A549 (cell line): ENCODE measurements around the gene CILP. TPM values are rescaled to one million over a fixed set of nuclear protein-coding genes. Genes with fewer than 3 reads are reported as not detected.

Experiments
- ATAC-seq, 2 experiments: fragments of 200-7000 bp in 1 of 2; fragments of >200 bp in 1 of 2; cut with Nextera tagmentation in 1 of 2; cut with Tn5 transposase in 1 of 2; 3 replicates each; pipeline versions ENCODE4 v1.8.0 to v1.9.1; 2018 to 2020; ENCODE audit warnings: mild to moderate bottlenecking in 1 of 2, moderate library complexity in 1 of 2
- CTCF ChIA-PET: fragments of 300-600 bp; sonication (Branson Sonifier 250); formaldehyde crosslinking; extraction: SDS; loops from one replicate; lab custom pipeline; 2021; ENCODE audit warnings: antibody characterized with exemption, inconsistent platforms; lab: Yijun Ruan, JAX
- POLR2A ChIA-PET: fragments of 350-600 bp; formaldehyde crosslinking; extraction: SDS; loops from one replicate; lab custom pipeline; 2021; ENCODE audit warnings: antibody characterized with exemption, inconsistent platforms; lab: Yijun Ruan, JAX
- DNase-seq, 2 experiments: peaks; one replicate each; pipeline versions ENCODE4 v3.0.0 to v3.0.0-alpha.2; 2011 to 2016; ENCODE audit warnings: low read depth in 1 of 2, low spot score in 1 of 2
- FAIRE-seq: peaks from 2 replicates; lab custom pipeline; 2011; peaks lifted over from hg19 to GRCh38; lab: Jason Lieb, UNC
- H3K27ac ChIP-seq, 2 experiments: fragments of >200 bp; sonication (Bioruptor Twin); formaldehyde crosslinking; 3 replicates each; pipeline ENCODE4 v1.5.1; 2016 to 2017
- H3K4me1 ChIP-seq: fragments of >200 bp; sonication (Bioruptor Twin); formaldehyde crosslinking; 3 replicates; pipeline ENCODE4 v1.6.1; 2016
- H3K4me2 ChIP-seq: fragments of >200 bp; sonication (Bioruptor Twin); formaldehyde crosslinking; 3 replicates; pipeline ENCODE4 v1.6.1; 2016
- H3K4me3 ChIP-seq: fragments of >200 bp; sonication (Bioruptor Twin); formaldehyde crosslinking; 3 replicates; pipeline ENCODE4 v1.5.1; 2016
- H3K9me3 ChIP-seq: fragments of >200 bp; sonication (Bioruptor Twin); formaldehyde crosslinking; 3 replicates; pipeline ENCODE4 v1.6.1; 2016
- BHLHE40 ChIP-seq: IDR thresholded peaks from 2 replicates; pipeline ENCODE4 v1.6.1; 2012; ENCODE audit warnings: low read depth, low read length, inconsistent platforms
- CBX8 ChIP-seq: fragments of 200-600 bp; sonication (generic); IDR thresholded peaks from 2 replicates; pipeline ENCODE4 v1.6.1; 2016
- CEBPB ChIP-seq, 2 experiments: fragments of >200 bp in 1 of 2; sonication (Bioruptor Twin) in 1 of 2; formaldehyde crosslinking in 1 of 2; IDR thresholded peaks; 2 replicates each; pipeline ENCODE4 v1.6.1; 2012 to 2016
- CHD2 ChIP-seq: fragments of 150-350 bp; IDR thresholded peaks from 2 replicates; pipeline ENCODE4 v1.6.1; 2014; ENCODE audit warnings: low read length; ENCODE audit not compliant: partially characterized antibody
- EP300 ChIP-seq, 2 experiments: fragments of >200 bp; sonication (Bioruptor Twin); formaldehyde crosslinking; IDR thresholded peaks; 2 replicates in 1 of 2; 3 replicates in 1 of 2; pipeline ENCODE4 v1.6.1; 2016 to 2017
- GATA3 ChIP-seq: IDR thresholded peaks from 2 replicates; pipeline ENCODE4 v1.6.1; 2012; ENCODE audit warnings: borderline replicate concordance
- HDAC2 ChIP-seq: fragments of 200-600 bp; sonication (generic); IDR thresholded peaks from 2 replicates; pipeline ENCODE4 v1.6.1; 2016
- HOXB13 ChIP-seq: fragments of 250-450 bp; sonication (Bioruptor Pico); IDR thresholded peaks from 2 replicates; pipeline ENCODE4 v1.5.0; 2020; ENCODE audit warnings: low read depth, mild to moderate bottlenecking, moderate library complexity
- JUN ChIP-seq, 2 experiments: fragments of >200 bp; sonication (Bioruptor Twin); formaldehyde crosslinking; IDR thresholded peaks; 2 replicates in 1 of 2; 3 replicates in 1 of 2; pipeline ENCODE4 v1.6.1; 2016 to 2017
- JUNB ChIP-seq: fragments of >200 bp; sonication (Bioruptor Twin); formaldehyde crosslinking; IDR thresholded peaks from 2 replicates; pipeline ENCODE4 v1.6.1; 2016
- KDM5A ChIP-seq: fragments of 200-600 bp; sonication (generic); IDR thresholded peaks from 2 replicates; pipeline ENCODE4 v1.6.1; 2016; ENCODE audit warnings: antibody characterized with exemption, mild to moderate bottlenecking
- NFE2L2 ChIP-seq: fragments of 150-350 bp; conservative IDR thresholded peaks from 2 replicates; pipeline ENCODE4 v1.6.1; 2014; ENCODE audit warnings: low read length
- NR3C1 ChIP-seq: fragments of >200 bp; sonication (Bioruptor Twin); formaldehyde crosslinking; IDR thresholded peaks from 3 replicates; pipeline ENCODE4 v1.6.1; 2017
- PHF8 ChIP-seq: fragments of 200-600 bp; sonication (generic); IDR thresholded peaks from 2 replicates; pipeline ENCODE4 v1.6.1; 2016; ENCODE audit warnings: low read depth, mild to moderate bottlenecking, antibody characterized with exemption, moderate library complexity, borderline replicate concordance
- POLR2AphosphoS2 ChIP-seq: conservative IDR thresholded peaks from 2 replicates; pipeline ENCODE4 v1.6.1; 2012; ENCODE audit warnings: low read length, improper control_type of control experiment, inconsistent platforms
- RAD21 ChIP-seq, 2 experiments: fragments of >200 bp in 1 of 2; sonication (Bioruptor Twin) in 1 of 2; formaldehyde crosslinking in 1 of 2; IDR thresholded peaks in 1 of 2; conservative IDR thresholded peaks in 1 of 2; 2 replicates in 1 of 2; 3 replicates in 1 of 2; pipeline ENCODE4 v1.6.1; 2012 to 2018; ENCODE audit warnings: inconsistent platforms in 1 of 2
- RARB ChIP-seq: fragments of 250-450 bp; sonication (Bioruptor Pico); IDR thresholded peaks from 2 replicates; pipeline ENCODE4 v1.8.0; 2021; ENCODE audit warnings: mild to moderate bottlenecking, moderate library complexity
- RFX5 ChIP-seq: fragments of 450-650 bp; IDR thresholded peaks from 2 replicates; pipeline ENCODE4 v1.7.1; 2014; ENCODE audit warnings: antibody characterized with exemption, mild to moderate bottlenecking, moderate library complexity
- SREBF2 ChIP-seq: fragments of 450-650 bp; IDR thresholded peaks from 2 replicates; pipeline ENCODE4 v1.6.1; 2014; ENCODE audit warnings: mild to moderate bottlenecking, moderate library complexity
- ZC3H11A ChIP-seq: fragments of 450-650 bp; IDR thresholded peaks from 2 replicates; pipeline ENCODE4 v1.6.1; 2014; ENCODE audit warnings: antibody characterized with exemption, mild to moderate bottlenecking
- ZNF302 ChIP-seq: fragments of 250-450 bp; sonication (Bioruptor Pico); IDR thresholded peaks from 2 replicates; pipeline ENCODE4 v1.9.0; 2021; ENCODE audit warnings: inconsistent platforms, mild to moderate bottlenecking, moderate library complexity
- WGBS: methylation state at CpG from one replicate; pipeline ENCODE4 v1.1.6; 2017; ENCODE audit errors: missing lambda C conversion rate; 5-methylcytosine and 5-hydroxymethylcytosine counted together
- polyA plus RNA-seq, 4 experiments: library from polyadenylated mRNA; depleted of rRNA in 3 of 4; stranded (reverse); fragments of >200 nt; fragmentation: RNase III in 1 of 4; extraction: RNeasy Plus Mini Kit Qiagen cat#74134 plus additional on column Dnase treatment in 1 of 4; gene quantifications; 2 replicates in 3 of 4; 3 replicates in 1 of 4; pipeline ENCODE4 v1.2.3, GENCODE V29; 2011 to 2017
- TF ChIP-seq, protein P1 (sequence below): fragments of >200 bp; sonication (Bioruptor Twin); formaldehyde crosslinking; IDR thresholded peaks from 2 replicates; pipeline ENCODE4 v1.6.1; 2016
- TF ChIP-seq, protein P2 (sequence below): fragments of >200 bp; sonication (Bioruptor Twin); formaldehyde crosslinking; IDR thresholded peaks from 3 replicates; pipeline ENCODE4 v1.6.1; 2016
- TF ChIP-seq, protein P3 (sequence below): fragments of 250-450 bp; sonication (Bioruptor Pico); IDR thresholded peaks from 2 replicates; pipeline ENCODE4 v1.5.0; 2020; ENCODE audit warnings: low read depth, mild to moderate bottlenecking, moderate library complexity
- TF ChIP-seq, protein P4 (sequence below): IDR thresholded peaks from 2 replicates; pipeline ENCODE4 v1.6.1; 2012

Gene CILP
- polyA plus RNA-seq, 2 of the 4 experiments (the other 2 are of a cell fraction) = 0.09 to 0.14 TPM

DNA sequence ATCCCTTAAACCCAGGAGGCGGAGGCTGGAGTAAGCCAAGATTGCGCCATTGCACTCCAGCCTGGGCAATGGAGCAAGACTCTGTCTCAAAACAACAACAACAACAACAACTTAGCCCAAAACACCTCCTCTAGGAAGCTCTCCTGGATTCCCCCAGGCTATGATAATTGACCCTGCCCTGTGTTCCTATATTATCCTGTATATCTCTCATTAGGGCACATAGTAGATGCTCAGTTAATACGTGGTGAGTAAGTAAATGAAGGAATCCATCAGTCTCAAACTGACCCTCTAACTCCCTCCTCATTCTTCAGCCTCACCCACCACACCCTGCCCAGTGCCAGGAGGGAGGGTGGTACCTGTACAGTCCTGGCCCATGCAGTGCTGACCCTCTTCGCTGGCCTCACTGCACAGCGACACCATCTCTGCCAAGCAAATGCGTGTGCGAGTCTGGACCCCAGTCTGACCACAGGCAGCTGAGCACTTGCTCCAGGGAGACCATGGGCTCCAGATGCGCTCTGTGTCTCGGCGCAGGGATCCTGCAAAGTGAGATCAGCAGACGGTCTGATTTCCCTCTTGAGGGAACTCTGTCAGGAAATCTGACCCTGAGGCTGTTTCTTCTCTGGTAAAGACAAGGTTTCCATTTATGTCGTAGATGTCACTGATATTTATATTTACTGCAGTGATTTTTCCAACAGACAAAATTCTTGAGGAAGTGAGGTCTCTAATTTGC lies 6.2 kb downstream of the CILP start:
- Histone ChIP-seq H3K9me3 (no peaks in the 10 kb centered on the region), H3K4me3 (no peak overlapping the region), H3K4me2 (no peak overlapping the region), H3K27ac (no peak overlapping the region), H3K4me1 (peaks cover 4% of the 10 kb centered on the region; the same call in 1 of the 3 replicates)
- WGBS = 82% methylated on average over 12 of the region's 12 CpGs
- TF ChIP-seq, protein P1, sequence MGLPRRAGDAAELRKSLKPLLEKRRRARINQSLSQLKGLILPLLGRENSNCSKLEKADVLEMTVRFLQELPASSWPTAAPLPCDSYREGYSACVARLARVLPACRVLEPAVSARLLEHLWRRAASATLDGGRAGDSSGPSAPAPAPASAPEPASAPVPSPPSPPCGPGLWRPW = no peak
- TF ChIP-seq HDAC2 (no peak), CHD2 (no peak), CEBPB (IDR thresholded peaks at IDR 0.05) (no peak)
- ChIA-PET CTCF (interaction anchor here (0.6 to 2.0 kb wide), 4 partner anchors 15 to 74 kb away, joined by 3 to 6 read pairs (median 5); no protein-coding TSS in a partner anchor), POLR2A (no interaction called here)
- DNase-seq = no peak
- FAIRE-seq = no peak
- no peak for ATAC-seq

DNA sequence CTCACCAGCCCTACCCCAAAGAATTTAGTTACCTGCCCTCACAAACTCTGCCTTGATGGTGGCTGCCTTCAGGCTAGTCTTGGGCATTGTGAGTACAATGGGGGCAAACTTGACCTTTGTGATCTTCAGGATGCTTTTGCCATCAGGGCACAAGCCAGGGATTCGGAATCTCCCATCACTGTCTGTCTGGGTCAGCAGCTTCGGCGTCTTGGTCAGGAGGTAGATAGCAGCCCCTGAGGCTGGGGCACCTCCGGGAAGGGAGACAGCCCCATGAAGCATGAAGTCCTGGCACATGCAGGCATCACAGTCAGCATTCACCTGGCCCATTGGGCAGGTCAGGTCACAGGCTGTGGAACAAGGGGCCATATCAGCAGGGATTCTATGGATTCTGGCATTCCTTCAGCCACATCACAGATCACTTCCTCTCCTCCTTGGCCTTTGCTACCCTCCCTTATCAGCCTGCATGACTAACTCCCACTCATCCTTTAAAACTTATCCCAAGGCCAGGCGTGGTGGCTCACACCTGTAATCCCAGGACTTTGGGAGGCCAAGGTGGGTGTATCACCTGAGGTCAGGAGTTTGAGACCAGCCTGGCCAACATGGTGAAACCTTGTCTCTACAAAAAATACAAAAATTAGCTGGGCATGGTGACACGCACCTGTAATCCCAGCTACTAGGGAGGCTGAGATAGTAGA lies 6.9 kb downstream of the CILP start:
- ATAC-seq (no peak), DNase-seq (no peak), FAIRE-seq (no peak)
- CTCF ChIA-PET = interaction anchor here (0.6 to 2.0 kb wide), 4 partner anchors 15 to 75 kb away, joined by 3 to 6 read pairs (median 5); no protein-coding TSS in a partner anchor
- H3K4me3 ChIP-seq = no peak overlapping the region
- H3K4me2 ChIP-seq = no peak overlapping the region
- no peaks in the 10 kb centered on the region for H3K9me3 ChIP-seq
- WGBS = 84% methylated on average over 6 of the region's 6 CpGs
- H3K4me1 ChIP-seq = no peaks in the 10 kb centered on the region
- POLR2A ChIA-PET = no interaction called here
- H3K27ac ChIP-seq = no peak overlapping the region
- no peak for TF ChIP-seq JUN (IDR thresholded peaks at IDR 0.05)
- TF ChIP-seq, protein P2, sequence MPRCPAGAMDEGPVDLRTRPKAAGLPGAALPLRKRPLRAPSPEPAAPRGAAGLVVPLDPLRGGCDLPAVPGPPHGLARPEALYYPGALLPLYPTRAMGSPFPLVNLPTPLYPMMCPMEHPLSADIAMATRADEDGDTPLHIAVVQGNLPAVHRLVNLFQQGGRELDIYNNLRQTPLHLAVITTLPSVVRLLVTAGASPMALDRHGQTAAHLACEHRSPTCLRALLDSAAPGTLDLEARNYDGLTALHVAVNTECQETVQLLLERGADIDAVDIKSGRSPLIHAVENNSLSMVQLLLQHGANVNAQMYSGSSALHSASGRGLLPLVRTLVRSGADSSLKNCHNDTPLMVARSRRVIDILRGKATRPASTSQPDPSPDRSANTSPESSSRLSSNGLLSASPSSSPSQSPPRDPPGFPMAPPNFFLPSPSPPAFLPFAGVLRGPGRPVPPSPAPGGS = no peak
- TF ChIP-seq ZC3H11A = no peak
- no peak for TF ChIP-seq SREBF2
- TF ChIP-seq RAD21 (conservative IDR thresholded peaks at IDR 0.05 in 1 of 2, IDR thresholded peaks at IDR 0.05 in 1 of 2) = no peak
- no peak for TF ChIP-seq CBX8
- TF ChIP-seq EP300 (IDR thresholded peaks at IDR 0.05) = no peak
- TF ChIP-seq RFX5 = no peak
- no peak for TF ChIP-seq POLR2AphosphoS2
- no peak for TF ChIP-seq RARB
- TF ChIP-seq BHLHE40 = no peak
- no peak for TF ChIP-seq KDM5A
- TF ChIP-seq, protein P3, sequence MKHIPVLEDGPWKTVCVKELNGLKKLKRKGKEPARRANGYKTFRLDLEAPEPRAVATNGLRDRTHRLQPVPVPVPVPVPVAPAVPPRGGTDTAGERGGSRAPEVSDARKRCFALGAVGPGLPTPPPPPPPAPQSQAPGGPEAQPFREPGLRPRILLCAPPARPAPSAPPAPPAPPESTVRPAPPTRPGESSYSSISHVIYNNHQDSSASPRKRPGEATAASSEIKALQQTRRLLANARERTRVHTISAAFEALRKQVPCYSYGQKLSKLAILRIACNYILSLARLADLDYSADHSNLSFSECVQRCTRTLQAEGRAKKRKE = no peak
- TF ChIP-seq, all 56 proteins: peak for 0

DNA sequence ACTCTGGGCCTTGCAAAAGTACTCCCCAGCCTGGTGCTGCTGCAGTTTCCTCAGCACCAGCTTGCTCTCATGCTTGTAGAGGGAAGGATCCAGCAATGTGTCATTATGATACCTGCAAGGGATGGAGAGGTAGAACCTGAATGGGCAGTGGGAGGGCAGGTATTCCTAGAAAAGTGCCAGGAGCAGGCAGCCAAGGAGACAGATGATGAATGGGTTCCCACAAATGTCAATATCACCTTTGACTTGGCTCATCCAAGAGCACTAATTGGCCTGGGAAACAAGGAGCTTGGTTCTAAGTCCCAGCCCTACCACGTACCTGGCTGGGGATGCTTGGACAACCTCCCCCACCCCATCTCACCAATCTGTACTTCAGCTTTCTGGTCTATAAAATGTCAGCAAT lies 9.4 kb downstream of the CILP start:
- no peak for DNase-seq
- no peak for FAIRE-seq
- ChIA-PET CTCF (interaction anchor here (0.7 to 5.4 kb wide), 11 partner anchors 10 to 117 kb away, joined by 3 to 35 read pairs (median 3); partner anchors contain the start of gene PARP16), POLR2A (no interaction called here)
- Histone ChIP-seq H3K4me2 (no peak overlapping the region), H3K9me3 (no peaks in the 10 kb centered on the region), H3K27ac (no peak overlapping the region), H3K4me1 (no peaks in the 10 kb centered on the region), H3K4me3 (no peak overlapping the region)
- no peak for ATAC-seq
- WGBS = 45% methylated on average over 1 of the region's 1 CpG
- TF ChIP-seq HOXB13 (CRISPR knock-in tag) (no peak), NFE2L2 (no peak), PHF8 (no peak), ZNF302 (no peak), GATA3 (no peak), JUNB (no peak), NR3C1 (no peak)
- TF ChIP-seq, protein P4, sequence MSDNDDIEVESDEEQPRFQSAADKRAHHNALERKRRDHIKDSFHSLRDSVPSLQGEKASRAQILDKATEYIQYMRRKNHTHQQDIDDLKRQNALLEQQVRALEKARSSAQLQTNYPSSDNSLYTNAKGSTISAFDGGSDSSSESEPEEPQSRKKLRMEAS = no peak
